ENCODE measurements around the gene DNTT. TPM values are rescaled to one million over a fixed set of nuclear protein-coding genes. Genes with fewer than 3 reads are reported as not detected.

DNTT gene
- total and polyA plus RNA-seq, 2 experiments from 2014 or later: not detected

DNA sequence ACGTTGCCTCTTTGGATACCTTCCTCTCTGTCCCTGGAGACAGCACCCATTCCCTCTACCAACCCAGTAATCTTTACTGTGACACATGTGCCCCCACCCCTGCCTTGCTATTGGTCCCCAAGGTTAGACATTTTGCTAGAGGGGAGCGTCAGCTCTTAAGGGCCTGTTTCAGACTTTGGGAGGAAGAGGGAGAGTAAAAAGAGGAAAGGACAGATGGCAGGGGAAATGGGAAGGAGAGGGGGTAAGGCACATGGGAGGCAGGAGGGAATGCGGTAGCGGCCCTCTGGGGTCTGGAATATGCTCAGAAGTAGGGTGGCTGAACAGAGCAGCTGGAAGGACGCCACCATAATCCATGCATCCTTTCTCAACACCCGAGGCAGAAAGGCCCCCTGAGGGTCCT is 45.1 kb upstream of the DNTT start:
- Histone ChIP-seq H3K27ac (ENCODE audit: low read depth) (no peak overlapping the region), H2AFZ (peak overlapping the region; percentile 78; the same call in 1 of the 2 replicates), H3K36me3 (ENCODE audit: insufficient read depth) (no peaks in the 10 kb centered on the region), H3K9me2 (ENCODE audit: insufficient read depth) (no peaks in the 10 kb centered on the region), H3K4me1 (ENCODE audit: insufficient read depth) (peaks cover 5% of the 10 kb centered on the region; the same call in 1 of the 2 replicates), H3K79me2 (replicated peaks; ENCODE audit: insufficient read depth) (no peaks in the 10 kb centered on the region), H3K4me3 (no peak overlapping the region), H3F3A (replicated peaks; ENCODE audit: low read depth) (no peaks in the 10 kb centered on the region), H3K27me3 (ENCODE audit: insufficient read depth) (no peaks in the 10 kb centered on the region), H3K4me2 (no peak overlapping the region), H4K20me1 (replicated peaks; ENCODE audit: insufficient read depth) (no peaks in the 10 kb centered on the region)
- H3K27me3 Mint-ChIP-seq (ENCODE audit: insufficient read depth, low read depth, poor library complexity): peaks cover 7% of the 10 kb centered on the region
- H3K4me1 Mint-ChIP-seq: peaks cover 16% of the 10 kb centered on the region
- no peak for ATAC-seq
- no peaks in the 10 kb centered on the region for H3K9me3 Mint-ChIP-seq
- H3K4me3 Mint-ChIP-seq: no peak overlapping the region
- TF ChIP-seq EZH2 (IDR thresholded peaks at IDR 0.05; ENCODE audit: low read depth, unreplicated experiment) (no peak), ZNF331 (CRISPR knock-in tag; IDR thresholded peaks at IDR 0.05; ENCODE audit: low read depth) (no peak), CREB1 (CRISPR knock-in tag; IDR thresholded peaks at IDR 0.05; ENCODE audit: low read depth) (no peak), ZNF114 (CRISPR knock-in tag; IDR thresholded peaks at IDR 0.05) (no peak), STAT1 (IDR thresholded peaks at IDR 0.05; ENCODE audit: unreplicated experiment) (no peak), NANOG (IDR thresholded peaks at IDR 0.05; ENCODE audit: borderline replicate concordance) (no peak), JUNB (IDR thresholded peaks at IDR 0.05; ENCODE audit: unreplicated experiment) (no peak), EZH2phosphoT487 (IDR thresholded peaks at IDR 0.05; ENCODE audit: unreplicated experiment) (no peak), POLR2AphosphoS5 (IDR thresholded peaks at IDR 0.05; ENCODE audit: low read depth) (no peak)
- TF ChIP-seq, protein P1, sequence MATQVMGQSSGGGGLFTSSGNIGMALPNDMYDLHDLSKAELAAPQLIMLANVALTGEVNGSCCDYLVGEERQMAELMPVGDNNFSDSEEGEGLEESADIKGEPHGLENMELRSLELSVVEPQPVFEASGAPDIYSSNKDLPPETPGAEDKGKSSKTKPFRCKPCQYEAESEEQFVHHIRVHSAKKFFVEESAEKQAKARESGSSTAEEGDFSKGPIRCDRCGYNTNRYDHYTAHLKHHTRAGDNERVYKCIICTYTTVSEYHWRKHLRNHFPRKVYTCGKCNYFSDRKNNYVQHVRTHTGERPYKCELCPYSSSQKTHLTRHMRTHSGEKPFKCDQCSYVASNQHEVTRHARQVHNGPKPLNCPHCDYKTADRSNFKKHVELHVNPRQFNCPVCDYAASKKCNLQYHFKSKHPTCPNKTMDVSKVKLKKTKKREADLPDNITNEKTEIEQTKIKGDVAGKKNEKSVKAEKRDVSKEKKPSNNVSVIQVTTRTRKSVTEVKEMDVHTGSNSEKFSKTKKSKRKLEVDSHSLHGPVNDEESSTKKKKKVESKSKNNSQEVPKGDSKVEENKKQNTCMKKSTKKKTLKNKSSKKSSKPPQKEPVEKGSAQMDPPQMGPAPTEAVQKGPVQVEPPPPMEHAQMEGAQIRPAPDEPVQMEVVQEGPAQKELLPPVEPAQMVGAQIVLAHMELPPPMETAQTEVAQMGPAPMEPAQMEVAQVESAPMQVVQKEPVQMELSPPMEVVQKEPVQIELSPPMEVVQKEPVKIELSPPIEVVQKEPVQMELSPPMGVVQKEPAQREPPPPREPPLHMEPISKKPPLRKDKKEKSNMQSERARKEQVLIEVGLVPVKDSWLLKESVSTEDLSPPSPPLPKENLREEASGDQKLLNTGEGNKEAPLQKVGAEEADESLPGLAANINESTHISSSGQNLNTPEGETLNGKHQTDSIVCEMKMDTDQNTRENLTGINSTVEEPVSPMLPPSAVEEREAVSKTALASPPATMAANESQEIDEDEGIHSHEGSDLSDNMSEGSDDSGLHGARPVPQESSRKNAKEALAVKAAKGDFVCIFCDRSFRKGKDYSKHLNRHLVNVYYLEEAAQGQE (IDR thresholded peaks at IDR 0.05; ENCODE audit: unreplicated experiment): no peak
- TF ChIP-seq, protein P2, sequence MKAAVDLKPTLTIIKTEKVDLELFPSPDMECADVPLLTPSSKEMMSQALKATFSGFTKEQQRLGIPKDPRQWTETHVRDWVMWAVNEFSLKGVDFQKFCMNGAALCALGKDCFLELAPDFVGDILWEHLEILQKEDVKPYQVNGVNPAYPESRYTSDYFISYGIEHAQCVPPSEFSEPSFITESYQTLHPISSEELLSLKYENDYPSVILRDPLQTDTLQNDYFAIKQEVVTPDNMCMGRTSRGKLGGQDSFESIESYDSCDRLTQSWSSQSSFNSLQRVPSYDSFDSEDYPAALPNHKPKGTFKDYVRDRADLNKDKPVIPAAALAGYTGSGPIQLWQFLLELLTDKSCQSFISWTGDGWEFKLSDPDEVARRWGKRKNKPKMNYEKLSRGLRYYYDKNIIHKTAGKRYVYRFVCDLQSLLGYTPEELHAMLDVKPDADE (IDR thresholded peaks at IDR 0.05): no peak
- TF ChIP-seq, protein P3, sequence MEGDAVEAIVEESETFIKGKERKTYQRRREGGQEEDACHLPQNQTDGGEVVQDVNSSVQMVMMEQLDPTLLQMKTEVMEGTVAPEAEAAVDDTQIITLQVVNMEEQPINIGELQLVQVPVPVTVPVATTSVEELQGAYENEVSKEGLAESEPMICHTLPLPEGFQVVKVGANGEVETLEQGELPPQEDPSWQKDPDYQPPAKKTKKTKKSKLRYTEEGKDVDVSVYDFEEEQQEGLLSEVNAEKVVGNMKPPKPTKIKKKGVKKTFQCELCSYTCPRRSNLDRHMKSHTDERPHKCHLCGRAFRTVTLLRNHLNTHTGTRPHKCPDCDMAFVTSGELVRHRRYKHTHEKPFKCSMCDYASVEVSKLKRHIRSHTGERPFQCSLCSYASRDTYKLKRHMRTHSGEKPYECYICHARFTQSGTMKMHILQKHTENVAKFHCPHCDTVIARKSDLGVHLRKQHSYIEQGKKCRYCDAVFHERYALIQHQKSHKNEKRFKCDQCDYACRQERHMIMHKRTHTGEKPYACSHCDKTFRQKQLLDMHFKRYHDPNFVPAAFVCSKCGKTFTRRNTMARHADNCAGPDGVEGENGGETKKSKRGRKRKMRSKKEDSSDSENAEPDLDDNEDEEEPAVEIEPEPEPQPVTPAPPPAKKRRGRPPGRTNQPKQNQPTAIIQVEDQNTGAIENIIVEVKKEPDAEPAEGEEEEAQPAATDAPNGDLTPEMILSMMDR (conservative IDR thresholded peaks at IDR 0.05; ENCODE audit: low read depth in 2 of 2): no peak
- TF ChIP-seq, protein P4, sequence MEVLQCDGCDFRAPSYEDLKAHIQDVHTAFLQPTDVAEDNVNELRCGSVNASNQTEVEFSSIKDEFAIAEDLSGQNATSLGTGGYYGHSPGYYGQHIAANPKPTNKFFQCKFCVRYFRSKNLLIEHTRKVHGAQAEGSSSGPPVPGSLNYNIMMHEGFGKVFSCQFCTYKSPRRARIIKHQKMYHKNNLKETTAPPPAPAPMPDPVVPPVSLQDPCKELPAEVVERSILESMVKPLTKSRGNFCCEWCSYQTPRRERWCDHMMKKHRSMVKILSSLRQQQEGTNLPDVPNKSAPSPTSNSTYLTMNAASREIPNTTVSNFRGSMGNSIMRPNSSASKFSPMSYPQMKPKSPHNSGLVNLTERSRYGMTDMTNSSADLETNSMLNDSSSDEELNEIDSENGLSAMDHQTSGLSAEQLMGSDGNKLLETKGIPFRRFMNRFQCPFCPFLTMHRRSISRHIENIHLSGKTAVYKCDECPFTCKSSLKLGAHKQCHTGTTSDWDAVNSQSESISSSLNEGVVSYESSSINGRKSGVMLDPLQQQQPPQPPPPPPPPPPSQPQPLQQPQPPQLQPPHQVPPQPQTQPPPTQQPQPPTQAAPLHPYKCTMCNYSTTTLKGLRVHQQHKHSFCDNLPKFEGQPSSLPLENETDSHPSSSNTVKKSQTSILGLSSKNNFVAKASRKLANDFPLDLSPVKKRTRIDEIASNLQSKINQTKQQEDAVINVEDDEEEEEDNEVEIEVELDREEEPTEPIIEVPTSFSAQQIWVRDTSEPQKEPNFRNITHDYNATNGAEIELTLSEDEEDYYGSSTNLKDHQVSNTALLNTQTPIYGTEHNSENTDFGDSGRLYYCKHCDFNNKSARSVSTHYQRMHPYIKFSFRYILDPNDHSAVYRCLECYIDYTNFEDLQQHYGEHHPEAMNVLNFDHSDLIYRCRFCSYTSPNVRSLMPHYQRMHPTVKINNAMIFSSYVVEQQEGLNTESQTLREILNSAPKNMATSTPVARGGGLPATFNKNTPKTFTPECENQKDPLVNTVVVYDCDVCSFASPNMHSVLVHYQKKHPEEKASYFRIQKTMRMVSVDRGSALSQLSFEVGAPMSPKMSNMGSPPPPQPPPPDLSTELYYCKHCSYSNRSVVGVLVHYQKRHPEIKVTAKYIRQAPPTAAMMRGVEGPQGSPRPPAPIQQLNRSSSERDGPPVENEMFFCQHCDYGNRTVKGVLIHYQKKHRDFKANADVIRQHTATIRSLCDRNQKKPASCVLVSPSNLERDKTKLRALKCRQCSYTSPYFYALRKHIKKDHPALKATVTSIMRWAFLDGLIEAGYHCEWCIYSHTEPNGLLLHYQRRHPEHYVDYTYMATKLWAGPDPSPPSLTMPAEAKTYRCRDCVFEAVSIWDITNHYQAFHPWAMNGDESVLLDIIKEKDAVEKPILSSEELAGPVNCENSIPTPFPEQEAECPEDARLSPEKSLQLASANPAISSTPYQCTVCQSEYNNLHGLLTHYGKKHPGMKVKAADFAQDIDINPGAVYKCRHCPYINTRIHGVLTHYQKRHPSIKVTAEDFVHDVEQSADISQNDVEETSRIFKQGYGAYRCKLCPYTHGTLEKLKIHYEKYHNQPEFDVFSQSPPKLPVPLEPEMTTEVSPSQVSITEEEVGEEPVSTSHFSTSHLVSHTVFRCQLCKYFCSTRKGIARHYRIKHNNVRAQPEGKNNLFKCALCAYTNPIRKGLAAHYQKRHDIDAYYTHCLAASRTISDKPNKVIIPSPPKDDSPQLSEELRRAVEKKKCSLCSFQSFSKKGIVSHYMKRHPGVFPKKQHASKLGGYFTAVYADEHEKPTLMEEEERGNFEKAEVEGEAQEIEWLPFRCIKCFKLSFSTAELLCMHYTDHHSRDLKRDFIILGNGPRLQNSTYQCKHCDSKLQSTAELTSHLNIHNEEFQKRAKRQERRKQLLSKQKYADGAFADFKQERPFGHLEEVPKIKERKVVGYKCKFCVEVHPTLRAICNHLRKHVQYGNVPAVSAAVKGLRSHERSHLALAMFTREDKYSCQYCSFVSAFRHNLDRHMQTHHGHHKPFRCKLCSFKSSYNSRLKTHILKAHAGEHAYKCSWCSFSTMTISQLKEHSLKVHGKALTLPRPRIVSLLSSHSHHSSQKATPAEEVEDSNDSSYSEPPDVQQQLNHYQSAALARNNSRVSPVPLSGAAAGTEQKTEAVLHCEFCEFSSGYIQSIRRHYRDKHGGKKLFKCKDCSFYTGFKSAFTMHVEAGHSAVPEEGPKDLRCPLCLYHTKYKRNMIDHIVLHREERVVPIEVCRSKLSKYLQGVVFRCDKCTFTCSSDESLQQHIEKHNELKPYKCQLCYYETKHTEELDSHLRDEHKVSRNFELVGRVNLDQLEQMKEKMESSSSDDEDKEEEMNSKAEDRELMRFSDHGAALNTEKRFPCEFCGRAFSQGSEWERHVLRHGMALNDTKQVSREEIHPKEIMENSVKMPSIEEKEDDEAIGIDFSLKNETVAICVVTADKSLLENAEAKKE (CRISPR knock-in tag; IDR thresholded peaks at IDR 0.05): no peak
- no peak overlapping the region for H3K27ac Mint-ChIP-seq
- no peak for DNase-seq (ENCODE audit: low spot score)
- no peaks in the 10 kb centered on the region for H3K36me3 Mint-ChIP-seq (ENCODE audit: low read depth)

Measured in GM23338 (cell line).